Kidney (tissue), 14 donors: ENCODE measurements around the gene SMIM12. TPM values are rescaled to one million over a fixed set of nuclear protein-coding genes. Genes with fewer than 3 reads are reported as not detected.

Experiments used
- DNase-seq, 5 donors: peaks; one replicate each; pipeline ENCODE4 v3.0.0-alpha.2; 2013 to 2020
- FAIRE-seq: peaks from 2 replicates; lab custom pipeline; 2012; peaks lifted over from hg19 to GRCh38; lab: Jason Lieb, UNC
- H3K27ac ChIP-seq, 2 donors: one replicate each; pipeline ENCODE4 v1.7.0; 2013; ENCODE audit warnings: low read depth in 2 of 2, low read length in 2 of 2, inconsistent platforms in 1 of 2
- H3K27me3 ChIP-seq: one replicate; pipeline ENCODE4 v1.7.1; 2013; ENCODE audit warnings: low read length, inconsistent platforms; ENCODE audit not compliant: control insufficient read depth, insufficient read depth
- H3K36me3 ChIP-seq, 3 donors: one replicate each; pipeline versions ENCODE4 v1.7.0 to v1.7.1; 2013; ENCODE audit warnings: low read length in 3 of 3, control low read depth in 1 of 3, inconsistent platforms in 1 of 3; ENCODE audit not compliant: insufficient read depth in 3 of 3, control insufficient read depth in 2 of 3
- H3K4me1 ChIP-seq, 3 donors: one replicate each; pipeline versions ENCODE4 v1.7.0 to v1.7.1; 2013; ENCODE audit warnings: low read length in 3 of 3, inconsistent platforms in 1 of 3, low read depth in 1 of 3; ENCODE audit not compliant: control insufficient read depth in 2 of 3, insufficient read depth in 2 of 3
- H3K4me3 ChIP-seq, 3 donors: one replicate each; pipeline versions ENCODE4 v1.7.0 to v1.8.1; 2013; ENCODE audit warnings: low read length in 3 of 3, control low read depth in 1 of 3, inconsistent platforms in 1 of 3
- H3K9ac ChIP-seq, 3 donors: one replicate each; pipeline versions ENCODE4 v1.7.0 to v1.7.1; 2013; ENCODE audit warnings: low read length in 3 of 3, control low read depth in 1 of 3, inconsistent platforms in 1 of 3
- H3K9me3 ChIP-seq, 3 donors: one replicate each; pipeline versions ENCODE4 v1.7.0 to v1.7.1; 2013; ENCODE audit warnings: low read length in 3 of 3, control low read depth in 1 of 3, inconsistent platforms in 1 of 3; ENCODE audit not compliant: control insufficient read depth in 2 of 3, insufficient read depth in 1 of 3
- intact Hi-C: fragments of 100-400 bp; cut with DNase I; formaldehyde crosslinking; loops from one replicate; pipeline ENCODE4 v1.11.1; 2022
- polyA plus RNA-seq: library from polyadenylated mRNA; stranded (reverse); fragments of 350-450 nt; fragmentation: Illumina TruSeq; extraction: RNeasy Lipid Tissue Mini Kit (QIAGEN cat#74804); gene quantifications from one replicate; pipeline ENCODE4 v1.2.3, GENCODE V29; 2014; ENCODE audit warnings: low read depth, low replicate concordance; ENCODE audit not compliant: insufficient read depth
- total RNA-seq: library from RNA; stranded (reverse); fragmentation: NEBNext Ultra II Directional; extraction: Animal tissue kit (Norgen Biotek cat#: 25700); gene quantifications from one replicate; pipeline ENCODE4 v1.2.1, GENCODE V29; 2021
- TF ChIP-seq, protein P1 (sequence below): IDR thresholded peaks from 3 replicates; pipeline ENCODE4 v1.5.1; 2012; ENCODE audit warnings: mild to moderate bottlenecking, moderate library complexity, borderline replicate concordance; ENCODE audit not compliant: insufficient read depth; ENCODE audit errors: extremely low read depth
- donor health status: control.
- donor health status: control.
- donor health status: control.
- donor health status: control.
- donor health status: control.
- donor health status: DM: yes; HTN: yes; CAD: no.
- donor health status: Normal renal cell carcinoma (clear cell type).

Gene SMIM12
- total and polyA plus RNA-seq, 2 donors from 2014 or later, result 49.2 to 85.9 TPM

DNA sequence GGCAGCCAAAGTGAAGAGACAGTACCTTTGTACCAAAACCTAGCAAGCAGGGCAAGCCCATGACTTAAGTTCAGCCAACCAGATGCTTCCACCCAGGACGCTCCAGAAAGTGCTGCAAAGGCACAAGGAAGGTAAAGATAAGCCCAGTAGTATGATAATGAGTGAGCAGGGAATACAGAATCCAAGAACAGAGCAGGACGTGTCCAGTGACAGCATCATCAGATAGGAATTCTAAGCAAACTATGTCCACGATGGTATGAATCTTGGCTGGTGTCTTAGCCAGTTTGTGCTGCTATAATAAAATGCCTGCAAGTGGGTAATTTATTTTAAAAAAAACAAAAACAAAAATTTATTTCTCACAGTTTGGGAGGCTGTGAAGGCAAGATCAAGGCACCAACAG lies 53.2 kb downstream of the SMIM12 start:
- Histone ChIP-seq H3K36me3 (no peaks in the 10 kb centered on the region), H3K9me3 (no peaks in the 10 kb centered on the region), H3K9ac (no peak overlapping the region), H3K4me1 (no peaks in the 10 kb centered on the region), H3K27me3 (no peaks in the 10 kb centered on the region), H3K4me3 (no peak overlapping the region), H3K27ac (no peak overlapping the region)
- FAIRE-seq (no peak), DNase-seq (no peak)
- intact Hi-C loops, result no loop called here
- TF ChIP-seq, protein P1, sequence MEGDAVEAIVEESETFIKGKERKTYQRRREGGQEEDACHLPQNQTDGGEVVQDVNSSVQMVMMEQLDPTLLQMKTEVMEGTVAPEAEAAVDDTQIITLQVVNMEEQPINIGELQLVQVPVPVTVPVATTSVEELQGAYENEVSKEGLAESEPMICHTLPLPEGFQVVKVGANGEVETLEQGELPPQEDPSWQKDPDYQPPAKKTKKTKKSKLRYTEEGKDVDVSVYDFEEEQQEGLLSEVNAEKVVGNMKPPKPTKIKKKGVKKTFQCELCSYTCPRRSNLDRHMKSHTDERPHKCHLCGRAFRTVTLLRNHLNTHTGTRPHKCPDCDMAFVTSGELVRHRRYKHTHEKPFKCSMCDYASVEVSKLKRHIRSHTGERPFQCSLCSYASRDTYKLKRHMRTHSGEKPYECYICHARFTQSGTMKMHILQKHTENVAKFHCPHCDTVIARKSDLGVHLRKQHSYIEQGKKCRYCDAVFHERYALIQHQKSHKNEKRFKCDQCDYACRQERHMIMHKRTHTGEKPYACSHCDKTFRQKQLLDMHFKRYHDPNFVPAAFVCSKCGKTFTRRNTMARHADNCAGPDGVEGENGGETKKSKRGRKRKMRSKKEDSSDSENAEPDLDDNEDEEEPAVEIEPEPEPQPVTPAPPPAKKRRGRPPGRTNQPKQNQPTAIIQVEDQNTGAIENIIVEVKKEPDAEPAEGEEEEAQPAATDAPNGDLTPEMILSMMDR, result no peak

DNA sequence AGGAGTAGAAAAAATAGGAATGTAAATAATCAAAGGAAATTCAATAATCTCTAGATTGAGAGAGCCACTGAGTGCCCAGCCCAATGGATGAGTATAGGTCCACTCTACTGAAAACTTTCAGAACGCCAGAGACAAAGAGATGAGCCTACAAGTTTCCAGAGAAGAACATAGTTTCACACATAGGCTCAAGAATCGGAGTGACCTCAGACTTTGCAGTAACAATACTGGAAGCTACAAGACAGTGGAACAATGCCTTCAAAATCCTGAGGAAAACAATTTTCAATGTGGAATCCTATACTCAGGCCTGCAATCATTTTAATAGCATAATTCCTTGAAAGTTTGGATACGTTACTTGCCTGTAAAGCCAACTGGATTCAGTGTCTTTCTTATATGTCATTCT lies 55.8 kb downstream of the SMIM12 start:
- Histone ChIP-seq H3K27ac (no peak overlapping the region), H3K4me1 (no peaks in the 10 kb centered on the region), H3K9me3 (no peaks in the 10 kb centered on the region), H3K9ac (no peak overlapping the region), H3K27me3 (no peaks in the 10 kb centered on the region), H3K4me3 (no peak overlapping the region), H3K36me3 (no peaks in the 10 kb centered on the region)
- TF ChIP-seq, protein P1, result no peak
- no peak for FAIRE-seq
- no peak for DNase-seq
- intact Hi-C loops, result no loop called here

Other genes with a start within 250 kb of the SMIM12 start
- not detected for gene GJB5, start 104.7 kb downstream of the SMIM12 start, total RNA-seq
- gene GJB5, start 104.7 kb downstream of the SMIM12 start, polyA plus RNA-seq, result not detected
- gene GJB4, start 100.0 kb downstream of the SMIM12 start, total RNA-seq, result 0.50 TPM
- not detected for gene GJB4, start 100.0 kb downstream of the SMIM12 start, polyA plus RNA-seq
- gene GJB3, start 78.5 kb downstream of the SMIM12 start, total RNA-seq, result 8.8 TPM
- gene GJB3, start 78.5 kb downstream of the SMIM12 start, polyA plus RNA-seq, result not detected
- 15.6 TPM for gene GJA4, start 66.8 kb downstream of the SMIM12 start, total RNA-seq
- 31.9 TPM for gene GJA4, start 66.8 kb downstream of the SMIM12 start, polyA plus RNA-seq
- 1.0 TPM for gene DLGAP3, start 69.9 kb upstream of the SMIM12 start, total RNA-seq
- gene DLGAP3, start 69.9 kb upstream of the SMIM12 start, polyA plus RNA-seq, result 0.71 TPM
- gene TMEM35B, start 125.6 kb upstream of the SMIM12 start, total RNA-seq, result 44.2 TPM
- gene TMEM35B, start 125.6 kb upstream of the SMIM12 start, polyA plus RNA-seq, result 48.3 TPM
- gene ZMYM6, start 172.2 kb upstream of the SMIM12 start, total RNA-seq, result 23.8 TPM
- gene ZMYM6, start 172.2 kb upstream of the SMIM12 start, polyA plus RNA-seq, result 8.8 TPM
- gene ZMYM1, start 219.6 kb upstream of the SMIM12 start, total RNA-seq, result 18.9 TPM
- 2.9 TPM for gene ZMYM1, start 219.6 kb upstream of the SMIM12 start, polyA plus RNA-seq